CD8-positive, alpha-beta memory T cell (primary cell): ENCODE data around the gene DOK6. TPM values are rescaled to one million over a fixed set of nuclear protein-coding genes. Genes with fewer than 3 reads are reported as not detected.
"Not testable (repeated sequence)": the region's sequence is repeated elsewhere in the genome, so short reads cannot be mapped to it uniquely, and the experiment has no call there.

ENCODE experiments used
- CTCF ChIA-PET: fragments of 350-600 bp; sonication (Branson Sonifier 250); formaldehyde crosslinking; loops from one replicate; lab custom pipeline; 2021; ENCODE audit warnings: antibody characterized with exemption; lab: Charles Lee
- POLR2A ChIA-PET: fragments of 350-600 bp; sonication (Branson Sonifier 250); formaldehyde crosslinking; loops from one replicate; lab custom pipeline; 2021; ENCODE audit warnings: antibody characterized with exemption; lab: Charles Lee
- DNase-seq, 5 donors: peaks; one replicate each; pipeline versions ENCODE4 v3.0.0 to v3.0.0-alpha.2; 2020 to 2022; ENCODE audit warnings: mixed read lengths in 1 of 5
- H3K27ac ChIP-seq: one replicate; pipeline ENCODE4 v1.7.0; 2013; ENCODE audit warnings: low read depth, mild to moderate bottlenecking, low read length, moderate library complexity
- H3K27me3 ChIP-seq: 2 replicates; pipeline ENCODE4 v1.7.0; 2013; ENCODE audit warnings: low read length, mild to moderate bottlenecking; ENCODE audit not compliant: insufficient read depth, poor library complexity, severe bottlenecking
- H3K36me3 ChIP-seq: 2 replicates; pipeline ENCODE4 v1.7.0; 2013; ENCODE audit warnings: mild to moderate bottlenecking, low read length, moderate library complexity; ENCODE audit not compliant: insufficient read depth
- H3K4me1 ChIP-seq: 2 replicates; pipeline ENCODE4 v1.7.0; 2013; ENCODE audit warnings: mild to moderate bottlenecking, low read length, moderate library complexity; ENCODE audit not compliant: insufficient read depth
- H3K4me3 ChIP-seq: 2 replicates; pipeline ENCODE4 v1.7.0; 2013; ENCODE audit warnings: mild to moderate bottlenecking, low read length
- H3K9me3 ChIP-seq: 2 replicates; pipeline ENCODE4 v1.7.0; 2013; ENCODE audit warnings: mild to moderate bottlenecking, low read length
- H3K27ac Mint-ChIP-seq, 8 donors: one replicate each; pipeline ENCODE4 v1.8.0; 2020 to 2021; ENCODE audit warnings: mixed read lengths in 8 of 8, mild to moderate bottlenecking in 6 of 8, inconsistent platforms in 3 of 8, moderate library complexity in 3 of 8
- H3K27me3 Mint-ChIP-seq, 2 donors: one replicate each; pipeline ENCODE4 v1.8.0; 2020 to 2021; ENCODE audit warnings: mixed read lengths in 2 of 2, mild to moderate bottlenecking in 1 of 2, moderate library complexity in 1 of 2
- H3K36me3 Mint-ChIP-seq, 3 donors: one replicate each; pipeline ENCODE4 v1.8.0; 2020 to 2021; ENCODE audit warnings: mixed read lengths in 3 of 3, inconsistent platforms in 1 of 3, mild to moderate bottlenecking in 1 of 3
- H3K4me1 Mint-ChIP-seq, 3 donors: one replicate each; pipeline ENCODE4 v1.8.0; 2020 to 2021; ENCODE audit warnings: mixed read lengths in 3 of 3, inconsistent platforms in 1 of 3, mild to moderate bottlenecking in 1 of 3
- H3K4me3 Mint-ChIP-seq, 7 donors: one replicate each; pipeline ENCODE4 v1.8.0; 2020 to 2021; ENCODE audit warnings: mixed read lengths in 7 of 7, mild to moderate bottlenecking in 6 of 7, moderate library complexity in 4 of 7, inconsistent platforms in 2 of 7
- H3K9me3 Mint-ChIP-seq, 5 donors: one replicate each; pipeline ENCODE4 v1.8.0; 2020 to 2022; ENCODE audit warnings: mixed read lengths in 5 of 5, mild to moderate bottlenecking in 3 of 5, moderate library complexity in 2 of 5, inconsistent platforms in 1 of 5
- polyA plus RNA-seq: library from polyadenylated mRNA; unstranded; fragments of 300-500 nt; fragmentation: Illumina TruSeq; gene quantifications from one replicate; pipeline ENCODE4 v1.2.3, GENCODE V29; 2021
- total RNA-seq, 2 experiments: library from RNA; stranded (reverse); gene quantifications; one replicate each; pipeline ENCODE4 v1.2.3, GENCODE V29; 2021

Gene DOK6
- total RNA-seq (not detected), polyA plus RNA-seq (0.13 TPM)

- Mint-ChIP-seq H3K9me3 (peaks cover 0 to 1% (median 0%) of the 10 kb centered on the region in 5 donors), H3K27ac (no peak within 1 kb of the TSS), H3K4me3 (peak within 1 kb of the TSS in 6 of 7 donors; percentile 0 to 69 (median 39)), H3K36me3 (no peaks in the 10 kb centered on the region), H3K27me3 (peaks cover 34 to 56% of the 10 kb centered on the region in 2 donors), H3K4me1 (peaks cover 7 to 23% (median 18%) of the 10 kb centered on the region in 3 donors)
- H3K36me3 ChIP-seq: no peaks in the 10 kb centered on the region
- POLR2A ChIA-PET: no interaction called here
- H3K4me1 ChIP-seq: no peaks in the 10 kb centered on the region
- no peak within 1 kb of the TSS for H3K27ac ChIP-seq
- CTCF ChIA-PET: no interaction called here
- no peaks in the 10 kb centered on the region for H3K9me3 ChIP-seq
- DNase-seq: no peak
- no peak within 1 kb of the TSS for H3K4me3 ChIP-seq
- H3K27me3 ChIP-seq: peaks cover 22% of the 10 kb centered on the region
These were observed at the start of gene DOK6 for GRCh38 chr18:69400253-69400975. Gene DOK6, plus strand, starts transcription at chr18:69400888.

GRCh38 chr18:69353023-69353422 lies 47.7 kb upstream of the DOK6 start:
- no peak overlapping the region for H3K4me3 Mint-ChIP-seq
- Histone ChIP-seq H3K27ac (no peak overlapping the region), H3K36me3 (no peaks in the 10 kb centered on the region), H3K27me3 (no peaks in the 10 kb centered on the region), H3K4me3 (no peak overlapping the region), H3K9me3 (no peaks in the 10 kb centered on the region), H3K4me1 (no peaks in the 10 kb centered on the region)
- no peak for DNase-seq
- POLR2A ChIA-PET: no interaction called here
- CTCF ChIA-PET: no interaction called here
- peaks cover 0 to 1% (median 0%) of the 10 kb centered on the region in 5 donors for H3K9me3 Mint-ChIP-seq
- peaks cover 1 to 7% of the 10 kb centered on the region in 2 donors for H3K27me3 Mint-ChIP-seq
- no peak overlapping the region for H3K27ac Mint-ChIP-seq
- H3K4me1 Mint-ChIP-seq: no peaks in the 10 kb centered on the region
- H3K36me3 Mint-ChIP-seq: no peaks in the 10 kb centered on the region

GRCh38 chr18:69357590-69357989 lies 43.1 kb upstream of the DOK6 start:
- CTCF ChIA-PET: no interaction called here
- peaks cover 0 to 4% of the 10 kb centered on the region in 2 donors for H3K27me3 Mint-ChIP-seq
- H3K27ac ChIP-seq: no peak overlapping the region

GRCh38 chr18:69358212-69358895 lies 42.3 kb upstream of the DOK6 start:
- no peak for DNase-seq
- no peak overlapping the region for H3K4me3 ChIP-seq
- H3K4me3 Mint-ChIP-seq: no peak overlapping the region
- H3K9me3 ChIP-seq: no peaks in the 10 kb centered on the region
- no peaks in the 10 kb centered on the region for H3K4me1 Mint-ChIP-seq
- H3K27ac ChIP-seq: no peak overlapping the region
- H3K9me3 Mint-ChIP-seq: peaks cover 0 to 14% (median 7%) of the 10 kb centered on the region in 5 donors
- no peaks in the 10 kb centered on the region for H3K27me3 ChIP-seq
- no peaks in the 10 kb centered on the region for H3K36me3 Mint-ChIP-seq
- ChIA-PET CTCF (no interaction called here), POLR2A (no interaction called here)
- peaks cover 0 to 4% of the 10 kb centered on the region in 2 donors for H3K27me3 Mint-ChIP-seq
- no peaks in the 10 kb centered on the region for H3K4me1 ChIP-seq
- no peak overlapping the region for H3K27ac Mint-ChIP-seq
- H3K36me3 ChIP-seq: no peaks in the 10 kb centered on the region

More at GRCh38 chr18:69357590-69357989, 43.1 kb upstream of the DOK6 start:
- Histone ChIP-seq H3K9me3 (no peaks in the 10 kb centered on the region), H3K27me3 (no peaks in the 10 kb centered on the region), H3K36me3 (no peaks in the 10 kb centered on the region), H3K4me1 (no peaks in the 10 kb centered on the region), H3K4me3 (no peak overlapping the region)
- H3K36me3 Mint-ChIP-seq: no peaks in the 10 kb centered on the region
- POLR2A ChIA-PET: no interaction called here
- DNase-seq: no peak
- H3K9me3 Mint-ChIP-seq: peaks cover 0 to 14% (median 7%) of the 10 kb centered on the region in 5 donors
- H3K4me3 Mint-ChIP-seq: no peak overlapping the region
- H3K27ac Mint-ChIP-seq: no peak overlapping the region
- no peaks in the 10 kb centered on the region for H3K4me1 Mint-ChIP-seq

GRCh38 chr18:69359768-69360167 lies 40.9 kb upstream of the DOK6 start:
- H3K27me3 ChIP-seq, H3K36me3 Mint-ChIP-seq, H3K27ac Mint-ChIP-seq, H3K4me3 ChIP-seq, H3K4me1 Mint-ChIP-seq, CTCF ChIA-PET, H3K36me3 ChIP-seq, POLR2A ChIA-PET, H3K9me3 ChIP-seq, H3K27ac ChIP-seq, H3K4me1 ChIP-seq, DNase-seq, H3K4me3 Mint-ChIP-seq, H3K27me3 Mint-ChIP-seq: not testable (repeated sequence)
- H3K9me3 Mint-ChIP-seq: peaks cover 0 to 14% (median 7%) of the 10 kb centered on the region in 5 donors

GRCh38 chr18:69364930-69365329 lies 35.8 kb upstream of the DOK6 start:
- no peaks in the 10 kb centered on the region for H3K4me1 Mint-ChIP-seq
- Histone ChIP-seq H3K36me3 (no peaks in the 10 kb centered on the region), H3K4me1 (no peaks in the 10 kb centered on the region), H3K9me3 (no peaks in the 10 kb centered on the region), H3K27me3 (no peaks in the 10 kb centered on the region), H3K27ac (no peak overlapping the region), H3K4me3 (no peak overlapping the region)
- peaks cover 0 to 6% (median 3%) of the 10 kb centered on the region in 5 donors for H3K9me3 Mint-ChIP-seq
- no peak for DNase-seq
- H3K36me3 Mint-ChIP-seq: no peaks in the 10 kb centered on the region
- peaks cover 0 to 2% of the 10 kb centered on the region in 2 donors for H3K27me3 Mint-ChIP-seq
- ChIA-PET CTCF (no interaction called here), POLR2A (no interaction called here)
- no peak overlapping the region for H3K4me3 Mint-ChIP-seq
- no peak overlapping the region for H3K27ac Mint-ChIP-seq

GRCh38 chr18:69365658-69366057 lies 35.0 kb upstream of the DOK6 start:
- Mint-ChIP-seq H3K4me3 (no peak overlapping the region), H3K27me3 (peaks cover 0 to 2% of the 10 kb centered on the region in 2 donors), H3K9me3 (peaks cover 0 to 4% (median 0%) of the 10 kb centered on the region in 5 donors), H3K4me1 (no peaks in the 10 kb centered on the region), H3K36me3 (no peaks in the 10 kb centered on the region), H3K27ac (no peak overlapping the region)
- H3K4me3 ChIP-seq: no peak overlapping the region
- CTCF ChIA-PET: no interaction called here
- no peak for DNase-seq
- no peaks in the 10 kb centered on the region for H3K9me3 ChIP-seq
- H3K27me3 ChIP-seq: no peaks in the 10 kb centered on the region
- H3K36me3 ChIP-seq: no peaks in the 10 kb centered on the region
- POLR2A ChIA-PET: no interaction called here
- no peaks in the 10 kb centered on the region for H3K4me1 ChIP-seq
- no peak overlapping the region for H3K27ac ChIP-seq

- POLR2A ChIA-PET: no interaction called here
- CTCF ChIA-PET: no interaction called here
These were observed 33.6 kb upstream of the DOK6 start for GRCh38 chr18:69367104-69367503.

More at GRCh38 chr18:69367104-69367503, 33.6 kb upstream of the DOK6 start:
- no peaks in the 10 kb centered on the region for H3K27me3 ChIP-seq
- Mint-ChIP-seq H3K36me3 (no peaks in the 10 kb centered on the region), H3K4me1 (no peaks in the 10 kb centered on the region), H3K4me3 (no peak overlapping the region), H3K27ac (no peak overlapping the region), H3K9me3 (peaks cover 0 to under 1% (median 0%) of the 10 kb centered on the region in 5 donors), H3K27me3 (peaks cover 0 to 2% of the 10 kb centered on the region in 2 donors)
- H3K4me3 ChIP-seq: no peak overlapping the region
- no peaks in the 10 kb centered on the region for H3K36me3 ChIP-seq
- no peaks in the 10 kb centered on the region for H3K9me3 ChIP-seq
- no peak overlapping the region for H3K27ac ChIP-seq
- DNase-seq: no peak
- H3K4me1 ChIP-seq: no peaks in the 10 kb centered on the region
